ENCODE measurements around the gene NPAS3. TPM values are rescaled to one million over a fixed set of nuclear protein-coding genes. Genes with fewer than 3 reads are reported as not detected.

Gene NPAS3
- total and polyA plus RNA-seq, 2 of the 13 experiments (the other 11 are each of a cell fraction or from before 2014, with no cell fraction given), result not detected

DNA sequence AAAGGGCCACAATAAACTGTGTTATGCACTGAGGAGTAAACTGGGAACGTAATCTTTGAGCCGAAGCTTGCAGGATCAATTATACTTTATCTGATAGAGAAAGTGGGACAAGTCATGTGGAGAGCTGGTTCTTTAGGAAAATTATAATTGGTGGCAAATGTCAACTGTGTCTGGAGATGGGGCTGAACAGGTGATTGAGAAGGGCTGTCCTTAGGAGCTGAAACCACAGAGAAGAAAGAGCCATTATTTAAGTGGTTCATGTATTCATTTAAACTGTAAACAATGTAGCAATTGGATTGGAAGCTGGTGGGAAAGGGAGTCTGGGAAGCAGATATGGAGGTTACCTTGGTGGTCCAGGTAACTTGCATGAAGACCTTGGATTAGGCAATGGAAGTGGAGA is 193.1 kb downstream of the NPAS3 start (continued):
- TF ChIP-seq, protein P1, sequence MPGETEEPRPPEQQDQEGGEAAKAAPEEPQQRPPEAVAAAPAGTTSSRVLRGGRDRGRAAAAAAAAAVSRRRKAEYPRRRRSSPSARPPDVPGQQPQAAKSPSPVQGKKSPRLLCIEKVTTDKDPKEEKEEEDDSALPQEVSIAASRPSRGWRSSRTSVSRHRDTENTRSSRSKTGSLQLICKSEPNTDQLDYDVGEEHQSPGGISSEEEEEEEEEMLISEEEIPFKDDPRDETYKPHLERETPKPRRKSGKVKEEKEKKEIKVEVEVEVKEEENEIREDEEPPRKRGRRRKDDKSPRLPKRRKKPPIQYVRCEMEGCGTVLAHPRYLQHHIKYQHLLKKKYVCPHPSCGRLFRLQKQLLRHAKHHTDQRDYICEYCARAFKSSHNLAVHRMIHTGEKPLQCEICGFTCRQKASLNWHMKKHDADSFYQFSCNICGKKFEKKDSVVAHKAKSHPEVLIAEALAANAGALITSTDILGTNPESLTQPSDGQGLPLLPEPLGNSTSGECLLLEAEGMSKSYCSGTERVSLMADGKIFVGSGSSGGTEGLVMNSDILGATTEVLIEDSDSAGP (CRISPR knock-in tag; IDR thresholded peaks at IDR 0.05; ENCODE audit: borderline replicate concordance), result no peak

DNA sequence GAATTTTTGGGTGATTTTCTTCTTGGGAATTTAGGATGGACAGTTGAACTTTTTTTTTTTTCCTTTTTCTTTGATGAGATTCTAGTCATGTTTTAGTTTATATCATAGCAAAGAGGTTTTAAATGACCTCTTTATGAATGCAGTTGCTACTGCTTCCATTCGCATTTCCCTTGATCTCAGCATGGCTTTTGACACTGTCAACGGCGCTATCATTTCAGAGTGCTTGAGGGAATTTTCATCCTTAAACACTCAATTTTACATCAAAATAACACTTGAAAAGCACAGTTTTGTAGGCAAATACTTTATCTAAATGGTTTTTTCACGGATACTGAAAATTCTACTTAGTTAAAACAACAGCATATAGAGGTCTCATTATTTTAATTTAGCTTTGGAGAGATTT is 195.5 kb downstream of the NPAS3 start:
- H3K9ac ChIP-seq (ENCODE audit: insufficient read depth, low read depth, low read length), result no peak overlapping the region
- H2AFZ ChIP-seq (ENCODE audit: low read length), result no peak overlapping the region
- H3K4me2 ChIP-seq (ENCODE audit: low read depth, low read length), result no peak overlapping the region
- FAIRE-seq, result no peak
- H3K27me3 ChIP-seq (ENCODE audit: control insufficient read depth in 1 of 2, insufficient read depth in 2 of 2, low read length in 2 of 2), result no peaks in the 10 kb centered on the region
- peaks cover 39% of the 10 kb centered on the region for H3K9me3 ChIP-seq (ENCODE audit: low read length)
- no peaks in the 10 kb centered on the region for H3K4me1 ChIP-seq (ENCODE audit: insufficient read depth, low read length)
- H4K20me1 ChIP-seq (ENCODE audit: insufficient read depth, low read length), result no peaks in the 10 kb centered on the region
- no peak overlapping the region for H3K27ac ChIP-seq (ENCODE audit: extremely low read length, insufficient read depth, low read length)
- no peak for ATAC-seq
- ChIA-PET POLR2A (no interaction called here), CTCF (ENCODE audit: low intra/inter-chr PET ratio, low total read pairs) (no interaction called here)
- no peaks in the 10 kb centered on the region for H3K36me3 ChIP-seq (replicated peaks in 1 of 2; ENCODE audit: control insufficient read depth in 1 of 2, insufficient read depth in 2 of 2, low read length in 2 of 2)
- 24% methylated on average over 4 of the region's 4 CpGs for WGBS (ENCODE audit: low lambda C conversion rate)
- no peak for DNase-seq (ENCODE audit: low spot score)
- intact Hi-C loops (cut with micrococcal nuclease; ENCODE audit: unreplicated experiment), result no loop called here
- BruUV-seq (replicated peaks), result no TSS peak
- TF ChIP-seq RFXANK (CRISPR knock-in tag; IDR thresholded peaks at IDR 0.05) (no peak), MZF1 (CRISPR knock-in tag; IDR thresholded peaks at IDR 0.05; ENCODE audit: borderline replicate concordance) (no peak), ZNF292 (CRISPR knock-in tag; IDR thresholded peaks at IDR 0.05; ENCODE audit: borderline replicate concordance, low read depth) (no peak)
- TF ChIP-seq, protein P2, sequence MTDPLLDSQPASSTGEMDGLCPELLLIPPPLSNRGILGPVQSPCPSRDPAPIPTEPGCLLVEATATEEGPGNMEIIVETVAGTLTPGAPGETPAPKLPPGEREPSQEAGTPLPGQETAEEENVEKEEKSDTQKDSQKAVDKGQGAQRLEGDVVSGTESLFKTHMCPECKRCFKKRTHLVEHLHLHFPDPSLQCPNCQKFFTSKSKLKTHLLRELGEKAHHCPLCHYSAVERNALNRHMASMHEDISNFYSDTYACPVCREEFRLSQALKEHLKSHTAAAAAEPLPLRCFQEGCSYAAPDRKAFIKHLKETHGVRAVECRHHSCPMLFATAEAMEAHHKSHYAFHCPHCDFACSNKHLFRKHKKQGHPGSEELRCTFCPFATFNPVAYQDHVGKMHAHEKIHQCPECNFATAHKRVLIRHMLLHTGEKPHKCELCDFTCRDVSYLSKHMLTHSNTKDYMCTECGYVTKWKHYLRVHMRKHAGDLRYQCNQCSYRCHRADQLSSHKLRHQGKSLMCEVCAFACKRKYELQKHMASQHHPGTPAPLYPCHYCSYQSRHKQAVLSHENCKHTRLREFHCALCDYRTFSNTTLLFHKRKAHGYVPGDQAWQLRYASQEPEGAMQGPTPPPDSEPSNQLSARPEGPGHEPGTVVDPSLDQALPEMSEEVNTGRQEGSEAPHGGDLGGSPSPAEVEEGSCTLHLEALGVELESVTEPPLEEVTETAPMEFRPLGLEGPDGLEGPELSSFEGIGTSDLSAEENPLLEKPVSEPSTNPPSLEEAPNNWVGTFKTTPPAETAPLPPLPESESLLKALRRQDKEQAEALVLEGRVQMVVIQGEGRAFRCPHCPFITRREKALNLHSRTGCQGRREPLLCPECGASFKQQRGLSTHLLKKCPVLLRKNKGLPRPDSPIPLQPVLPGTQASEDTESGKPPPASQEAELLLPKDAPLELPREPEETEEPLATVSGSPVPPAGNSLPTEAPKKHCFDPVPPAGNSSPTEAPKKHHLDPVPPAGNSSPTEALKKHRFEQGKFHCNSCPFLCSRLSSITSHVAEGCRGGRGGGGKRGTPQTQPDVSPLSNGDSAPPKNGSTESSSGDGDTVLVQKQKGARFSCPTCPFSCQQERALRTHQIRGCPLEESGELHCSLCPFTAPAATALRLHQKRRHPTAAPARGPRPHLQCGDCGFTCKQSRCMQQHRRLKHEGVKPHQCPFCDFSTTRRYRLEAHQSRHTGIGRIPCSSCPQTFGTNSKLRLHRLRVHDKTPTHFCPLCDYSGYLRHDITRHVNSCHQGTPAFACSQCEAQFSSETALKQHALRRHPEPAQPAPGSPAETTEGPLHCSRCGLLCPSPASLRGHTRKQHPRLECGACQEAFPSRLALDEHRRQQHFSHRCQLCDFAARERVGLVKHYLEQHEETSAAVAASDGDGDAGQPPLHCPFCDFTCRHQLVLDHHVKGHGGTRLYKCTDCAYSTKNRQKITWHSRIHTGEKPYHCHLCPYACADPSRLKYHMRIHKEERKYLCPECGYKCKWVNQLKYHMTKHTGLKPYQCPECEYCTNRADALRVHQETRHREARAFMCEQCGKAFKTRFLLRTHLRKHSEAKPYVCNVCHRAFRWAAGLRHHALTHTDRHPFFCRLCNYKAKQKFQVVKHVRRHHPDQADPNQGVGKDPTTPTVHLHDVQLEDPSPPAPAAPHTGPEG (CRISPR knock-in tag; IDR thresholded peaks at IDR 0.05), result no peak
- TF ChIP-seq, protein P3, sequence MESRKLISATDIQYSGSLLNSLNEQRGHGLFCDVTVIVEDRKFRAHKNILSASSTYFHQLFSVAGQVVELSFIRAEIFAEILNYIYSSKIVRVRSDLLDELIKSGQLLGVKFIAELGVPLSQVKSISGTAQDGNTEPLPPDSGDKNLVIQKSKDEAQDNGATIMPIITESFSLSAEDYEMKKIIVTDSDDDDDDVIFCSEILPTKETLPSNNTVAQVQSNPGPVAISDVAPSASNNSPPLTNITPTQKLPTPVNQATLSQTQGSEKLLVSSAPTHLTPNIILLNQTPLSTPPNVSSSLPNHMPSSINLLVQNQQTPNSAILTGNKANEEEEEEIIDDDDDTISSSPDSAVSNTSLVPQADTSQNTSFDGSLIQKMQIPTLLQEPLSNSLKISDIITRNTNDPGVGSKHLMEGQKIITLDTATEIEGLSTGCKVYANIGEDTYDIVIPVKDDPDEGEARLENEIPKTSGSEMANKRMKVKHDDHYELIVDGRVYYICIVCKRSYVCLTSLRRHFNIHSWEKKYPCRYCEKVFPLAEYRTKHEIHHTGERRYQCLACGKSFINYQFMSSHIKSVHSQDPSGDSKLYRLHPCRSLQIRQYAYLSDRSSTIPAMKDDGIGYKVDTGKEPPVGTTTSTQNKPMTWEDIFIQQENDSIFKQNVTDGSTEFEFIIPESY (CRISPR knock-in tag; IDR thresholded peaks at IDR 0.05), result no peak
- TF ChIP-seq, protein P4, sequence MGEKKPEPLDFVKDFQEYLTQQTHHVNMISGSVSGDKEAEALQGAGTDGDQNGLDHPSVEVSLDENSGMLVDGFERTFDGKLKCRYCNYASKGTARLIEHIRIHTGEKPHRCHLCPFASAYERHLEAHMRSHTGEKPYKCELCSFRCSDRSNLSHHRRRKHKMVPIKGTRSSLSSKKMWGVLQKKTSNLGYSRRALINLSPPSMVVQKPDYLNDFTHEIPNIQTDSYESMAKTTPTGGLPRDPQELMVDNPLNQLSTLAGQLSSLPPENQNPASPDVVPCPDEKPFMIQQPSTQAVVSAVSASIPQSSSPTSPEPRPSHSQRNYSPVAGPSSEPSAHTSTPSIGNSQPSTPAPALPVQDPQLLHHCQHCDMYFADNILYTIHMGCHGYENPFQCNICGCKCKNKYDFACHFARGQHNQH (CRISPR knock-in tag; IDR thresholded peaks at IDR 0.05), result no peak
- in situ Hi-C loops (cut with HindIII; ENCODE audit: extremely low pct_ligation_motif_present, low pct_unique_long_range_greater_than_20kb), result no loop called here
- H3K4me3 ChIP-seq (replicated peaks in 1 of 3; ENCODE audit: insufficient read depth in 1 of 3, low read depth in 2 of 3, low read length in 3 of 3), result no peak overlapping the region
- H3K79me2 ChIP-seq (ENCODE audit: insufficient read depth, low read length), result no peaks in the 10 kb centered on the region

Data from HepG2 (cell line).